A549 (cell line): ENCODE measurements around the gene ASF1B.

Source experiments
- CBX8 ChIP-seq: fragments of 200-600 bp; sonication (generic); IDR thresholded peaks from 2 replicates; pipeline ENCODE4 v1.6.1; 2016
- ESRRA ChIP-seq: fragments of 150-350 bp; IDR thresholded peaks from 2 replicates; pipeline ENCODE4 v1.6.1; 2014; ENCODE audit warnings: mild to moderate bottlenecking, low read length, borderline replicate concordance
- KDM1A ChIP-seq: fragments of 200-600 bp; sonication (generic); IDR thresholded peaks from 2 replicates; pipeline ENCODE4 v1.6.1; 2016; ENCODE audit warnings: low read depth, mild to moderate bottlenecking
- MAFK ChIP-seq: fragments of 450-650 bp; IDR thresholded peaks from 2 replicates; pipeline ENCODE4 v1.6.1; 2014; ENCODE audit not compliant: partially characterized antibody
- NR3C1 ChIP-seq: fragments of >200 bp; sonication (Bioruptor Twin); formaldehyde crosslinking; IDR thresholded peaks from 3 replicates; pipeline ENCODE4 v1.6.1; 2017
- POLR2A ChIP-seq: IDR thresholded peaks from 2 replicates; pipeline ENCODE4 v1.6.1; 2012; ENCODE audit warnings: mild to moderate bottlenecking, low read length
- TF ChIP-seq, protein P1 (sequence below): fragments of >200 bp; sonication (Bioruptor Twin); formaldehyde crosslinking; IDR thresholded peaks from 3 replicates; pipeline ENCODE4 v1.5.1; 2016
- TF ChIP-seq, protein P2 (sequence below): IDR thresholded peaks from 2 replicates; pipeline ENCODE4 v1.6.1; 2012
- TF ChIP-seq, protein P3 (sequence below): fragments of 250-450 bp; sonication (Bioruptor Pico); IDR thresholded peaks from 2 replicates; pipeline ENCODE4 v1.5.0; 2021; ENCODE audit warnings: mild to moderate bottlenecking, moderate library complexity, borderline replicate concordance
- TF ChIP-seq, protein P4 (sequence below): fragments of 450-650 bp; IDR thresholded peaks from 2 replicates; pipeline ENCODE4 v1.6.1; 2014; ENCODE audit warnings: antibody characterized with exemption

DNA sequence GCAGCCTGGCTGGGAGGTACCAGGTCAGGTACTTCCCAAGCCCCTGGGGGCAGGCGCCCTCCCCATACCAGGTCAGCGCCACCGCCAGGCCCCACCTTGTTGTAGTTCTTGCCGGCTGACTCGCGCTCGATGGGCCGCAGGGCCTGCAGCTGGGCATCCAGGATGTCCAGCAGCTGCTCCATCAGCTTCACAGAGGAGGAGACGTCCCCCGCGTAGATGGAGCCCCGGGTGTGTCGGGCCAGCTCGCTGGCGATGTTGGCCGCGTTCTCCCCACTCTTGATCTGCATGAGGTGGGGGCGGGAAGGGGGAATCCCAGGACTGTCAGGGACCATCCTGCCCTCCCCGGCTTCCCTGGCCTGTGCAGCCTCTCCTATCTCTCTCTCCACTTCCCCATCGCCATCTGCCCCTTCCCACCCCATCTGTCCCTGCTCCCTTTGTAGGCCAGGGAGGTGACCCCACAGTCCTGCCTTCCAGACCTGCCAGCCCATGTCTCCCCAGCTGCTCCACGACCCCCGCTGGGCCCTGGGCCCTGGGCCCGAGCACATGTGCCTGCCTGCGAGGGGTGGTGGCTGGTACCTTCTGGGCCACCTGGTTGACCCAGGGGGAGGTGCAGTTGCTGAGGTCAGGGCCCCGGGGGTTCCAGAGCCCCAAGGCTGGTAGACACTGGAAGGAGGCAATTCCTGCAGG, 23.8 kb upstream of the ASF1B start:
- TF ChIP-seq, protein P1, sequence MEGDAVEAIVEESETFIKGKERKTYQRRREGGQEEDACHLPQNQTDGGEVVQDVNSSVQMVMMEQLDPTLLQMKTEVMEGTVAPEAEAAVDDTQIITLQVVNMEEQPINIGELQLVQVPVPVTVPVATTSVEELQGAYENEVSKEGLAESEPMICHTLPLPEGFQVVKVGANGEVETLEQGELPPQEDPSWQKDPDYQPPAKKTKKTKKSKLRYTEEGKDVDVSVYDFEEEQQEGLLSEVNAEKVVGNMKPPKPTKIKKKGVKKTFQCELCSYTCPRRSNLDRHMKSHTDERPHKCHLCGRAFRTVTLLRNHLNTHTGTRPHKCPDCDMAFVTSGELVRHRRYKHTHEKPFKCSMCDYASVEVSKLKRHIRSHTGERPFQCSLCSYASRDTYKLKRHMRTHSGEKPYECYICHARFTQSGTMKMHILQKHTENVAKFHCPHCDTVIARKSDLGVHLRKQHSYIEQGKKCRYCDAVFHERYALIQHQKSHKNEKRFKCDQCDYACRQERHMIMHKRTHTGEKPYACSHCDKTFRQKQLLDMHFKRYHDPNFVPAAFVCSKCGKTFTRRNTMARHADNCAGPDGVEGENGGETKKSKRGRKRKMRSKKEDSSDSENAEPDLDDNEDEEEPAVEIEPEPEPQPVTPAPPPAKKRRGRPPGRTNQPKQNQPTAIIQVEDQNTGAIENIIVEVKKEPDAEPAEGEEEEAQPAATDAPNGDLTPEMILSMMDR: no peak
- TF ChIP-seq, protein P2, sequence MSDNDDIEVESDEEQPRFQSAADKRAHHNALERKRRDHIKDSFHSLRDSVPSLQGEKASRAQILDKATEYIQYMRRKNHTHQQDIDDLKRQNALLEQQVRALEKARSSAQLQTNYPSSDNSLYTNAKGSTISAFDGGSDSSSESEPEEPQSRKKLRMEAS: no peak
- TF ChIP-seq POLR2A: no peak
- no peak for TF ChIP-seq MAFK
- TF ChIP-seq CBX8: no peak
- TF ChIP-seq KDM1A: no peak
- TF ChIP-seq NR3C1: no peak
- TF ChIP-seq, protein P3, sequence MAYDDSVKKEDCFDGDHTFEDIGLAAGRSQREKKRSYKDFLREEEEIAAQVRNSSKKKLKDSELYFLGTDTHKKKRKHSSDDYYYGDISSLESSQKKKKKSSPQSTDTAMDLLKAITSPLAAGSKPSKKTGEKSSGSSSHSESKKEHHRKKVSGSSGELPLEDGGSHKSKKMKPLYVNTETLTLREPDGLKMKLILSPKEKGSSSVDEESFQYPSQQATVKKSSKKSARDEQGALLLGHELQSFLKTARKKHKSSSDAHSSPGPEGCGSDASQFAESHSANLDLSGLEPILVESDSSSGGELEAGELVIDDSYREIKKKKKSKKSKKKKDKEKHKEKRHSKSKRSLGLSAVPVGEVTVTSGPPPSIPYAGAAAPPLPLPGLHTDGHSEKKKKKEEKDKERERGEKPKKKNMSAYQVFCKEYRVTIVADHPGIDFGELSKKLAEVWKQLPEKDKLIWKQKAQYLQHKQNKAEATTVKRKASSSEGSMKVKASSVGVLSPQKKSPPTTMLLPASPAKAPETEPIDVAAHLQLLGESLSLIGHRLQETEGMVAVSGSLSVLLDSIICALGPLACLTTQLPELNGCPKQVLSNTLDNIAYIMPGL (CRISPR knock-in tag): no peak
- TF ChIP-seq, protein P4, sequence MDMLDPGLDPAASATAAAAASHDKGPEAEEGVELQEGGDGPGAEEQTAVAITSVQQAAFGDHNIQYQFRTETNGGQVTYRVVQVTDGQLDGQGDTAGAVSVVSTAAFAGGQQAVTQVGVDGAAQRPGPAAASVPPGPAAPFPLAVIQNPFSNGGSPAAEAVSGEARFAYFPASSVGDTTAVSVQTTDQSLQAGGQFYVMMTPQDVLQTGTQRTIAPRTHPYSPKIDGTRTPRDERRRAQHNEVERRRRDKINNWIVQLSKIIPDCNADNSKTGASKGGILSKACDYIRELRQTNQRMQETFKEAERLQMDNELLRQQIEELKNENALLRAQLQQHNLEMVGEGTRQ: no peak
- TF ChIP-seq ESRRA: no peak
